Esophagus muscularis mucosa (tissue), 3 donors: Measurements from ENCODE around the gene CSDE1.

Experiments
- CTCF ChIP-seq, 3 experiments: fragments of 200-600 bp in 2 of 3; fragments of 450-650 bp in 1 of 3; sonication (generic) in 2 of 3; IDR thresholded peaks; one replicate each; pipeline ENCODE4 v1.5.1; 2017 to 2019; ENCODE audit warnings: antibody characterized with exemption in 3 of 3, mild to moderate bottlenecking in 2 of 3, moderate library complexity in 1 of 3
- POLR2A ChIP-seq: fragments of 450-650 bp; IDR thresholded peaks from one replicate; pipeline ENCODE4 v1.6.1; 2017; ENCODE audit warnings: antibody characterized with exemption, moderate library complexity, mild to moderate bottlenecking, low read depth
- POLR2AphosphoS5 ChIP-seq, 2 donors: sonication (generic); formaldehyde crosslinking; IDR thresholded peaks; one replicate each; pipeline ENCODE4 v1.6.1; 2017; ENCODE audit warnings: antibody characterized with exemption in 2 of 2

GRCh38 chr1:114692947-114693346 is 64.8 kb downstream of the CSDE1 start:
- TF ChIP-seq CTCF (IDR thresholded peaks at IDR 0.05) = no peak
- no peak for TF ChIP-seq POLR2AphosphoS5 (IDR thresholded peaks at IDR 0.05)
- TF ChIP-seq POLR2A = no peak
